Measurements from ENCODE around the gene CACNA2D4. TPM values are rescaled to one million over a fixed set of nuclear protein-coding genes. Genes with fewer than 3 reads are reported as not detected.

Gene CACNA2D4
- total and polyA plus RNA-seq, 11 donors = 0.10 to 9.0 (median 1.2) TPM

DNA sequence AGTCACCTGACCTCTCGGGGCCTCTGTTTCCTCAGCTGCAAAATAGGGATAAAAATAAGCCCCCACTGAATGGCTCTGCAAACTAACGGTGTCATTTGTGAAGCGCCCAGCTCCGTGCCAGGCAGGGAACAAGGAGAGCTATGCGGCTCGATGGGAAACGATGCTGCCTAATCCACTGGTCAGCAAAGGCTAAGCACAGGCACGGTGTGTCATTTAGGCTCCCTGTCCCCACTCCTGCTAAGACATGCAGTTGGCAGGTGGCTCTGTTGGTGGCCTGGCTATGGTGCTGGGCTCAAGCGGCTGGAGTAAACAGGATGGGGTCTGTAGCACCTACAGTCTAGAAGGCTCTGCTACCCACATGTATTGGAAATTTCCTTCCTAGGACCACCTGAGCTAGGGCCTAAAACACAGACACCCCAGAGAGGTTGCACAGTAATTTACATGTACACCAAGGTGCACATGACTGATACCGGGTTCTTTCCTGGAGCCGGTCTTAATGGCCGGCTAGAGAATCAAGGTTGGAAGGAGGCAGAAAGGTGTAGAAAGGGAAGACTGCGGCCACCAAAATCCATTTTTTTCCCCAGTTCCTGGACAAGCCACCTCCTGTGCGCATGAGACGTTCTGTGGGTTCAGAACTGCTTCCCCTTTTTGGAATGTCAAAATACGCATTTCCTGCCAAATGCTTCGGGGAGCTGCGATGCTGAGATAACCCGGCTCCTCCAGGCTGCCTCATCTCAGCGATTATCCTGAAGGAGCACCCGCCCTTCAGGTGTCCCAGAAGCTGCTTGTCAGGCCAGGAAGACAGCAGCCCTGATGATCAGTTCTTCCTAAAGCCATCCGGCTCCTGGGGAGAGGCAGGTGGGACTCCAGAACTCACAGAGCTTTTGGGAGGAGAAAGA, 1.0 kb downstream of the CACNA2D4 start:
- Histone ChIP-seq H3K4me3 (peak overlapping the region in 8 of 12 donors; percentile 15 to 60 (median 36)), H3K27me3 (peaks cover 0 to 3% (median 0%) of the 10 kb centered on the region in 9 donors), H3K9me3 (no peaks in the 10 kb centered on the region), H3K27ac (peak overlapping the region in 10 of 12 donors; percentile 5 to 87 (median 47)), H3K4me1 (peaks cover 0 to 16% (median 8%) of the 10 kb centered on the region in 12 donors), H3K36me3 (no peaks in the 10 kb centered on the region)
- TF ChIP-seq POLR2A (IDR thresholded peaks at IDR 0.05) (no peak), CTCF (IDR thresholded peaks at IDR 0.05) (no peak)
- intact Hi-C loops (cut with DNase I) = loop anchor here in 2 of 10 donors (5.0 kb wide), 2 partner anchors 105 to 110 kb away; no protein-coding TSS in a partner anchor
- ATAC-seq = peak in 1 of 4 donors; percentile 53
- 59 to 69% (median 64%) methylated on average over 21 to 22 of the region's 22 CpGs for WGBS, 4 donors
- DNase-seq = peak in 1 of 5 donors; percentile 39

GRCh38 chr12:1916371-1917171, 1.9 kb downstream of the CACNA2D4 start:
- Histone ChIP-seq H3K4me1 (peaks cover 0 to 16% (median 8%) of the 10 kb centered on the region in 12 donors), H3K27me3 (no peaks in the 10 kb centered on the region), H3K4me3 (no peak overlapping the region), H3K27ac (peak overlapping the region in 1 of 12 donors; percentile 22), H3K9me3 (no peaks in the 10 kb centered on the region), H3K36me3 (no peaks in the 10 kb centered on the region)
- DNase-seq = peak; percentile 73 to 82 (median 75)
- 25 to 44% (median 31%) methylated on average over 16 to 18 of the region's 18 CpGs for WGBS, 4 donors
- intact Hi-C loops (cut with DNase I) = loop anchor here in 2 of 10 donors (5.0 kb wide), 2 partner anchors 104 to 109 kb away; no protein-coding TSS in a partner anchor
- peak; percentile 73 to 89 (median 77) for ATAC-seq
- TF ChIP-seq CTCF (IDR thresholded peaks at IDR 0.05) (no peak), POLR2A (IDR thresholded peaks at IDR 0.05) (no peak)

DNA sequence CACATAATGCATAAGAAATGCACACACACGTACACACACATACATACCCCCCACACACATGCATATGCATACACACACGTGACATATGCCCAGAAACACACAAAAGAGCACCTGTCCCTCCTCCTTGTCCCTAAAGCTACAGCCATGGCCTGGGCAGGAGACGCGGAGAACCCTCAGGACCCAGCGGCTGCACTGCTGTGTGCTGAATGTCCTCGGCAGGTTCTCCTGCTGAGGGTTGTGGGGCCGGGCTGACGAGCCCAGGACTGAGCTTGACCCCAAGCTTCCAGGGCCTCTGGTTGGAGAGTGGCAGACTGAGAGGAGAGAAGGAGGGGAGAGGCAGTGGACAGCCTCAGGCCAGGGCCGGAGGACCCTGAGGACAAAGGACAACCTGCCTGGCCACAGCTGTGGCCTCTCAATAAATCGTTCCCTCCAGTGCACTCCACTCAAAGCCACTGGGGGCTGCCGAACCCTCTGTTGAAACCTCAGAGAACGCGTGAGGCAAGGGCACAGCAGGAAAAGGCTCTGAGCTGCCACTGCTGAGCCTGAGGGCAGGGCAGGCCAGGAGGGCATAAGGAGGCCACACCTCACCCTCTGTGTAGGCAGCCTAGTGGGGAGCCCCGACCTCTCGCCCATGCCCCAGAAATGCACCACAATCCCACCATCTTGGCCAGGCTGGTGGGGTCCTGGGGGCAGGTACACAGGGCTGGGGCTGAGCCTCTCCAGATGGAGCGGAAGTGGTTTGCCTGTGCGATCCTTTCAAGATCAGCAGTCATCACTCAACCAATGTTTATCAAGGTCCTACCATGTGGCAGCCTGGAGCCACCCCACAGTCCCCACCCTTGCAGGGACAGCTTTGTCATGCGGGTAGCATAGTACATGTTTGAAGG, 3.1 kb downstream of the CACNA2D4 start:
- peak in 1 of 5 donors; percentile 23 for DNase-seq
- Histone ChIP-seq H3K9me3 (no peaks in the 10 kb centered on the region), H3K27me3 (no peaks in the 10 kb centered on the region), H3K4me3 (no peak overlapping the region), H3K36me3 (no peaks in the 10 kb centered on the region), H3K4me1 (peaks cover 0 to 16% (median 8%) of the 10 kb centered on the region in 12 donors), H3K27ac (no peak overlapping the region)
- no peak for TF ChIP-seq POLR2A (IDR thresholded peaks at IDR 0.05)
- TF ChIP-seq CTCF (IDR thresholded peaks at IDR 0.05) = no peak
- intact Hi-C loops (cut with DNase I) = loop anchor here in 2 of 10 donors (5.0 kb wide), 2 partner anchors 103 to 108 kb away; no protein-coding TSS in a partner anchor
- no peak for ATAC-seq
- 81 to 85% (median 83%) methylated on average over 12 to 18 of the region's 18 CpGs for WGBS, 4 donors

All from heart left ventricle (tissue), 16 donors.